Activated CD8-positive, alpha-beta memory T cell treated with anti-CD3 and anti-CD28 coated beads for 4 hours (primary cell): Measurements from ENCODE around the gene SPRY2.
A peak's percentile ranks its signal among the peaks of the same experiment; 100 is the strongest.
"Not testable (repeated sequence)": the region's sequence is repeated elsewhere in the genome, so short reads cannot be mapped to it uniquely, and the experiment has no call there.

Experiments used
- DNase-seq, 2 donors: peaks; one replicate each; pipeline ENCODE4 v3.0.0-alpha.2; 2020; ENCODE audit warnings: low read depth in 2 of 2

Gene SPRY2

GRCh38 chr13:80348750-80349149, 7.8 kb upstream of the SPRY2 start:
- no peak for DNase-seq

- no peak for DNase-seq
Measured at GRCh38 chr13:80348314-80348713, 7.4 kb upstream of the SPRY2 start.

- no peak for DNase-seq
Measured at GRCh38 chr13:80345771-80346510, 5.0 kb upstream of the SPRY2 start.

- DNase-seq: not testable (repeated sequence)
Measured at GRCh38 chr13:80344032-80344431, 3.1 kb upstream of the SPRY2 start.

- peak in 1 of 2 donors; percentile 28 for DNase-seq
Measured at GRCh38 chr13:80342471-80343371, 1.8 kb upstream of the SPRY2 start.

GRCh38 chr13:80341756-80342370, 937 bp upstream of the SPRY2 start:
- DNase-seq: no peak

- no peak for DNase-seq
Measured at GRCh38 chr13:80340651-80341100, 250 bp downstream of the SPRY2 start.

GRCh38 chr13:80339912-80340650, 845 bp downstream of the SPRY2 start:
- no peak for DNase-seq

GRCh38 chr13:80339563-80339911, 1.4 kb downstream of the SPRY2 start:
- DNase-seq: no peak

GRCh38 chr13:80338781-80339562, 2.0 kb downstream of the SPRY2 start:
- no peak for DNase-seq

GRCh38 chr13:80337288-80338081, 3.4 kb downstream of the SPRY2 start:
- no peak for DNase-seq

- DNase-seq: no peak
Measured at GRCh38 chr13:80336776-80337287, 4.1 kb downstream of the SPRY2 start.

- DNase-seq: no peak
Measured at GRCh38 chr13:80336370-80336769, 4.6 kb downstream of the SPRY2 start.

GRCh38 chr13:80334597-80335260, 6.2 kb downstream of the SPRY2 start:
- no peak for DNase-seq

GRCh38 chr13:80331984-80332383, 8.9 kb downstream of the SPRY2 start:
- DNase-seq: no peak

GRCh38 chr13:80329250-80329649, 11.7 kb downstream of the SPRY2 start:
- no peak for DNase-seq

- no peak for DNase-seq
Measured at GRCh38 chr13:80319004-80319403, 21.9 kb downstream of the SPRY2 start.

- no peak for DNase-seq
Measured at GRCh38 chr13:80314711-80315653, 25.9 kb downstream of the SPRY2 start.
